Activated T-helper 1 cell treated with anti-CD3 and anti-CD28 coated beads, Interleukin-12 subunit alpha, Interleukin-12 subunit beta, Interleukin-2, Interleukin-4 antibody, amounts not matched to agents 30 ng/mL and 10 ng/mL and 1 ng/mL, durations not matched to agents 14 hours and 24 hours and 36 hours (primary cell): ENCODE measurements around the gene SMYD3. TPM values are rescaled to one million over a fixed set of nuclear protein-coding genes. Genes with fewer than 3 reads are reported as not detected.
A peak's percentile ranks its signal among the peaks of the same experiment; 100 is the strongest.

Experiments
- DNase-seq: peaks from one replicate; pipeline ENCODE4 v3.0.0; 2021; ENCODE audit warnings: low spot score
- H3K27ac Mint-ChIP-seq: one replicate; pipeline ENCODE4 v1.8.0; 2021; ENCODE audit warnings: mild to moderate bottlenecking, mixed read lengths
- H3K27me3 Mint-ChIP-seq: one replicate; pipeline ENCODE4 v1.8.0; 2022; ENCODE audit warnings: mild to moderate bottlenecking, moderate library complexity, mixed read lengths; ENCODE audit not compliant: insufficient read depth
- H3K36me3 Mint-ChIP-seq: one replicate; pipeline ENCODE4 v1.8.0; 2021; ENCODE audit warnings: low read depth, mixed read lengths
- H3K4me1 Mint-ChIP-seq: one replicate; pipeline ENCODE4 v1.8.0; 2021; ENCODE audit warnings: low read depth, mixed read lengths
- H3K4me3 Mint-ChIP-seq: one replicate; pipeline ENCODE4 v1.8.0; 2021; ENCODE audit warnings: mild to moderate bottlenecking, moderate library complexity, mixed read lengths
- H3K9me3 Mint-ChIP-seq: one replicate; pipeline ENCODE4 v1.8.0; 2021; ENCODE audit warnings: mixed read lengths
- intact Hi-C: fragments of 100-400 bp; cut with micrococcal nuclease; formaldehyde crosslinking; loops from one replicate; pipeline ENCODE4 v1.15.1; 2024
- total RNA-seq: library from RNA; stranded (reverse); gene quantifications from 2 replicates; pipeline ENCODE4 v1.2.3, GENCODE V29; 2022

Gene SMYD3
- total RNA-seq, 1 donor from 2014 or later, result 21.7 TPM

DNA sequence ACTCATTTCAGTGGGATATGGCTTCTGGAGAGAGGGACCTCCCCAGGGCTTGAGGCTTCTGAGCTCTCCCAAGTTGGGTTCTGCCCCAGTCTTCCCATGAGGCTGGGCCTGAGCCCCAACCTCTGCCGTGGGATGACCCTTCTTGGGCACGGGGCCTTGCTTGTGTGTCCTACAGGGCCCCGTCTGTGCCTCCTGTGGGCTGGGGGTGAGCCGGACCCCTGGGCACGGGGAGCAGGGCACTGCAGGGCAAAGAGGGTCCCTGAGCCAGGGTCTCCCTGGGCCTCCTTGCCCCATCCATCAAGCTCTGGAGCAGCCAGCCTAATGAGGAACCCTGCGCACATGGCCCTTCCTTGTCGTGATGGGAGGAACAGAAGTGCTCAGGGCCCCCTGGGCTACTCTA is 5.2 kb upstream of the SMYD3 start:
- no peak overlapping the region for H3K4me3 Mint-ChIP-seq
- H3K27me3 Mint-ChIP-seq, result no peaks in the 10 kb centered on the region
- peaks cover 24% of the 10 kb centered on the region for H3K9me3 Mint-ChIP-seq
- no peak for DNase-seq
- no peak overlapping the region for H3K27ac Mint-ChIP-seq
- H3K36me3 Mint-ChIP-seq, result no peaks in the 10 kb centered on the region
- H3K4me1 Mint-ChIP-seq, result peaks cover 7% of the 10 kb centered on the region
- intact Hi-C loops, result no loop called here

DNA sequence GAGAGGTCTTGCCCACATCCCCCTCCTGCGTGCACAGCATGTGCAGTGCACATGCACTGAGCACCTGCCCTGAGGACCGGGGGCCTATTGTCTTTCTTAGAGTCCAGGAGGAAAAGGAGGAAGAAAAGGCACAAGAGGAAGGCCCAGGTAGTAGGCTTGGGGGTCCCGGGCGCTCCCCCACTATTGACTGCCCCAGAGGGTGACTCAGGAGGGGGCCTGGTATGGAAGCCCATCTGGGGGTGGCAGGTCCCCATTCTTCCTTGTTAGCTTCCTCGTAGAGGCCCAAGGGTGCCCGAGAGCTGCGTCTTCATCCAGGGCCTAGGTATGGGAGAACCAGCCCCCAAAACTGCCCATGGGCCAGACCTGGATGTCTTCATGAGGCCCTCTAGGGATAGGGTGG is 4.1 kb upstream of the SMYD3 start:
- peaks cover 12% of the 10 kb centered on the region for H3K4me1 Mint-ChIP-seq
- intact Hi-C loops, result no loop called here
- no peaks in the 10 kb centered on the region for H3K27me3 Mint-ChIP-seq
- no peak overlapping the region for H3K4me3 Mint-ChIP-seq
- H3K9me3 Mint-ChIP-seq, result peaks cover 20% of the 10 kb centered on the region
- H3K27ac Mint-ChIP-seq, result no peak overlapping the region
- no peak for DNase-seq
- H3K36me3 Mint-ChIP-seq, result peaks cover 1% of the 10 kb centered on the region

DNA sequence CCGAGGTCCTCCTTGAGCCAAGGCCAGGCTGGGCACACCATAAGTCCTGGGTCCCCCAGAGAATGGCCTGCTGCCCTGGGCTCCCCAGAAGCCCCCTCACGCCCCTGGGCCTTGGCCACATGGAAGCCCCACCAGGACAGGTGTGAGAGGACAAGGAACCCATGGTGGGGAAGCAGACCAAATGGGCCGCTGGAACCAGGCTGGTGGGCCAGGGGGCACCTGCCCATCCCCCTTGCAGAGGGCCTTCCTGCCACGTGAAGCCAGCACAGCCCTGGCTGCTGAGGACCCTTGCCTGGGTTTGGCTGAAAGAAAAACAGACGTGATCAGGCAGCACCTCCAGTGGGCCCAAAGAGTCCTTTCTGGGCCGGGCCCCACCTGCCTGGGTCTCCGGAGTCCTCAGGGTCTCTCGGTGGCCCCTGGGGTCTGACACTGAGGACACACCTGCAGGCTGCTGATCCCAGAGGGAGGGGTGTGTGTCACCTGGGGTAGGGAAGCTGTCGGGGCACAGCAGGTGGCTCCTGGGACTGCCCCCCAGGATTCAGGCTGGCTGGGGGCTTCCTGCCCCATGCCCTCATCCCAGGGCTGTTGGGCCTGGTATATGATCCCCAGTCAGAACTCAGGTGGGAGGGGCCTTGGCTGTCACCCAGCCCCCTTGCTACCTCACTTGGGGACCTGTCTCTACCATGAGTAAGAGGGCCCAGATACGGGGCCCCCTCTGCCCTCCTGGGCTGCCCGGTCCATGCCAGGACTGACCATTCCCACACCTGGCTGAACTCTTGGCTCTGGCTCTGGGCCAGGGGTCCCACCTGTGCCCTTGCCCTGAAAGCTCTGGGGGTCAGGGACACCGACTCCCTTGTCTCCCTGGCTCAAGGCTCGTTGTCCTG is 3.3 kb upstream of the SMYD3 start:
- intact Hi-C loops, result no loop called here
- Mint-ChIP-seq H3K9me3 (peaks cover 15% of the 10 kb centered on the region), H3K36me3 (peaks cover 5% of the 10 kb centered on the region), H3K4me1 (peaks cover 20% of the 10 kb centered on the region), H3K27ac (no peak overlapping the region), H3K4me3 (no peak overlapping the region), H3K27me3 (no peaks in the 10 kb centered on the region)
- no peak for DNase-seq

DNA sequence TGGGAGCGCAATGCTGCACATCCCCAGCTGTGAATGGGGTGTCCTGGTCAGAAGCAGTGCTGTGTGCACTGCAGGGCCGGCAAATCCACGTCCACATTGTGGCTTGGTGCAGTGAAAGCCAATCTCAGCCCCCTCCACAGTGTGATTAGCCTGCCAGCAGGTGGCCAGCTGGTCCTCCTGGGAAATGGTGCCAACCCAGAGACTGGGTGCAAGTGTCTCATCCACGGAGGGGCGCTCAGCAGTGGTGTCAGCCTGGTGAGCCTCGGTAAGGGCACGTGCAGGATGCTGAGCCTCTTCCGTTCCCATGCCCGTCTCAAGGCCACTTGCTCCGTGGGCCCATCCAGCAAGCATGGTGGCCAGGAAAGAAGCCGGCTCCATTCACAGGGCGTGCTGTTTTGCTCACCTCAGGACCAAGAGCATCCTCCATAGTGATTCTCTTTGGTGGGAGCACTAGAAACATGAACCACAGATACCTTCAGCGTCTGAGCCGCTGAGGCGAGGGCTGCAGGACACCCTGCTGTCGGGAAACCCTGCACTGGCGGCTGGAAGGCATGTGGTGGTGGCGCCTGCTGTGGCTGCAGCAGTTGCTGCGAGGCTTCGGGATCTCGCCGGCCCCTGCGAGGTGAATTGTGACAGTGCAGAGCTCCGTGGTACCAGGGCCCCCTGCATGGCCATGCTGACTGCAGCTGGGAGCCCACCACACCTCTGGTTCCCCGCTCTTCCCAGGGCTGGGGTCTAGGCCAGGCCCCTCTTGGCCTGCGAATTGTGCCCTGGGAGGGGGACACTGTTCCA is 2.0 kb upstream of the SMYD3 start:
- DNase-seq, result no peak
- Mint-ChIP-seq H3K27ac (no peak overlapping the region), H3K4me1 (peaks cover 26% of the 10 kb centered on the region), H3K4me3 (peak overlapping the region; percentile 97), H3K36me3 (peaks cover 5% of the 10 kb centered on the region), H3K9me3 (peaks cover 4% of the 10 kb centered on the region), H3K27me3 (no peaks in the 10 kb centered on the region)
- intact Hi-C loops, result loop anchor here (10.0 kb wide), 1 partner anchor 216 kb away; the partner anchor contains the start of gene SCCPDH

DNA sequence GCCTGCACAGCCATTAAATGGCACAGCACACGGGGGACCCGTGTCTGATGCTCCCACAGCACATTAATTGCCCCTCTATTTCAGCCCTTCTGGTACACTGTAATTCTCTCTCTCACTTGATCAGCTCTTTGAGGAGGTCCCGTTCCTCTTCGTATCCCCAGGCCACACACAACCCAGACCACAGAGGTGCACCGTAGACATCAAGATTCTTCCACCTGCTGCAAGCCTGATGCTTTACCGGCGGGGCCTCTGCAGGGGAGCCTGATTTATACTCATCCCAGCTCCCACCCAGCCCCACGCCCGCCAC is 759 bp downstream of the SMYD3 start:
- Mint-ChIP-seq H3K27me3 (no peaks in the 10 kb centered on the region), H3K4me3 (peak overlapping the region; percentile 97), H3K27ac (peak overlapping the region; percentile 76), H3K4me1 (peaks cover 26% of the 10 kb centered on the region), H3K9me3 (no peaks in the 10 kb centered on the region), H3K36me3 (peaks cover 10% of the 10 kb centered on the region)
- intact Hi-C loops, result loop anchor here (2.0 to 10.0 kb wide), 2 partner anchors 218 to 426 kb away; partner anchors contain the start of gene SCCPDH
- DNase-seq, result no peak

DNA sequence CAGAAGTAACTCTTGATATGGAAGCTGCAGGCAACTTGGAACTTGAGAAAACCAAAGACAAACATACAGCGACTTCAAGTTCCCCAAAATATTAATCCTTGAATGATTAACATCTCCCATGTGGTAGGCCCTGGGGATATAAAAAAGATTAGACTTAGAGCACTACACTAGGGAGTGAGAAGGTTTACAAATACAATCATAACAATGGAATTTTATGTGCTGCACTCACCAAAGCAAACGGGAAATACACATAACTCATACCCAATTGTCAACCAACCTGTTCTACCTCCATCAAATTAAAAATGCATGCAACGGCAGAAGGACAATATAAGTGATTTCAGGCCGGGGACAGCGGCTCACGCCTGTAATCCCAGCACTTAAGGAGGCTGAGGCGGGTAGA is 3.7 kb downstream of the SMYD3 start:
- Mint-ChIP-seq H3K9me3 (no peaks in the 10 kb centered on the region), H3K36me3 (peaks cover 11% of the 10 kb centered on the region), H3K4me3 (no peak overlapping the region), H3K27ac (no peak overlapping the region), H3K27me3 (no peaks in the 10 kb centered on the region), H3K4me1 (peaks cover 26% of the 10 kb centered on the region)
- intact Hi-C loops, result loop anchor here (10.0 kb wide), 1 partner anchor 221 kb away; the partner anchor contains the start of gene SCCPDH
- DNase-seq, result no peak

DNA sequence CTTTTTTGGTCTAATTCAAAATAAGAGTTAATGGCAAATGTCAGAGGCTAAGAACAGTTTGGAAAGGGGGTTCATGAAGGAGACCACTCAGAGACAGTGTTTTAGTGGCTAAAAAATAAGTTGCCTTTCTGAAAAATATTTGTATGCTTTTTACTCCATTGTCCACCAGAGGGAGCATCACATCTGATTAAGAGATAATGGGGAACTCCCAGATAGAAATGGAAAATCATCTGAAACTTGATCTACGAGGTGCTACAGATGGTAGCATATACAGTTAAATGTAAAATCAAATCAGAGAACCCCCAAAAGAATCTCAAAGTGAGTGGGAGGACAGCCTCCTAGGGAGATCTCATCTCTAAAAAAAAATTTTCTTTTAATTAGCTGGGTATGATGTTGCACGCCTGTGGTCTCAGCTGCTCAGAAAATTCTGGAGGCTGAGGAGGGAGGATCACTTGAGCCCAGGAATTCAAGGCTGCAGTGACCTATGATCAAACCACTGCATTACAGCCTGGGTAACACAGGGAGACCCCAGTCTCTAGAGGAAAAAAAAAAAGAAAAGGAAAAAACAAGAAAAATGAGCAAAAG is 9.7 kb downstream of the SMYD3 start:
- Mint-ChIP-seq H3K27ac (peak overlapping the region; percentile 26), H3K27me3 (no peaks in the 10 kb centered on the region), H3K4me1 (peaks cover 11% of the 10 kb centered on the region), H3K9me3 (no peaks in the 10 kb centered on the region), H3K36me3 (peaks cover 7% of the 10 kb centered on the region), H3K4me3 (no peak overlapping the region)
- intact Hi-C loops, result loop anchor here (1.0 kb wide), 5 partner anchors 10 to 257 kb away; partner anchors contain the start of genes CNST, SMYD3 and TFB2M
- no peak for DNase-seq

DNA sequence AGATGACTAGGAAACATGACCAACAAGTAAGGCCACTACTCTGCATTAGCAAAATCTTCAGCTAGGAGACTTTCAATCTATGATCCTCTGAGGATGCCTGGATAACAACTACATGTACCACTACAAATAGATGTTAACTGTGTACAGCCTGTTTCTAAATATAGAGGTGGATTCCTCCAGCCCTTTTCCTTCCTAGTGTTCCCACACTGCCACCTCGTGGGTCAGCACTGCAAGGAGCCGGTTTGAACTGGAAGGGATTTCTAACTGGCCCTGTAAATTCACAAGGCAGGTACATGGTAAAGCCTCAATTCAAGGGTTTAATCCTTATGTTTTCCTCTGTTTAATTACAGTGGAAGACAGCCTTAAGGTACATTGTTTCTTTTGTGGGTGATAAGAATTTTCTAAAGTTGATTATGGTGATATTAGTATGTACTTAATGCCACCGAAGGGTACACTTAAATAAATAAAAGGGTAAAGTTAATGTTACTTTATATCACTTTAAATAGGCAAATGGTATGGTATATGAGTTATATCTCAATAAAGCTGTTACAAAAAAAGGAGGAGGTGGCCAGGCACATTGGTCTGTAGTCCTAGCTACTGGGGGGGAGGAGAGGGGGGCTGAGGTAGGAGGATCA is 14.4 kb downstream of the SMYD3 start:
- intact Hi-C loops, result loop anchor here (1.0 kb wide), 2 partner anchors 480 to 1336 kb away; no protein-coding TSS in a partner anchor
- Mint-ChIP-seq H3K4me3 (no peak overlapping the region), H3K27ac (no peak overlapping the region), H3K4me1 (peaks cover 6% of the 10 kb centered on the region), H3K9me3 (no peaks in the 10 kb centered on the region), H3K36me3 (peaks cover 2% of the 10 kb centered on the region), H3K27me3 (no peaks in the 10 kb centered on the region)
- DNase-seq, result no peak

DNA sequence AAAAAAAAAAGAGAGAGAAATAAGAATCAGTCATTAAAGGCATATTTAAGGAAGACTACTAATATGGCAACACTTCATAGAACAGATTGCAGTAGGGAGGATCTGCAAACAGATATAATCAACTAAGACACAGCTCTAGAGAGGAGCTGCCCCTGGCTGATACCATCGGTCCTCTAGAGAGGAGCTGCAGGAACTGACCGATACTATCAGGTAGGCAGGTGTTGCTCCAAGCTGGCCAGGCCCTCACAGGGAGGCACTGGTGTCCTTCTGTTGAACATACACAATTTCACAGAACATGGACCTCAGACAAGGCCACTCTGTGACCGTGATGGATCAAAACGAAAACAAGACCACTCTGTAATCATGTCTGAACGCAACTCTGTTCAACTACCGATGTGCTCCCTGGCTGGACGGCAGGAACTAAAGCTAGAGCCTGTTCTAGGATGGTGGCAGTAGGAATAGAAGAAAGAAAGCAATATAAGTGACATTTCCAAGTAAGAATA is 15.5 kb downstream of the SMYD3 start:
- H3K4me1 Mint-ChIP-seq, result no peaks in the 10 kb centered on the region
- no peaks in the 10 kb centered on the region for H3K9me3 Mint-ChIP-seq
- H3K36me3 Mint-ChIP-seq, result no peaks in the 10 kb centered on the region
- H3K4me3 Mint-ChIP-seq, result no peak overlapping the region
- DNase-seq, result no peak
- no peaks in the 10 kb centered on the region for H3K27me3 Mint-ChIP-seq
- no peak overlapping the region for H3K27ac Mint-ChIP-seq
- intact Hi-C loops, result loop anchor here (1.0 kb wide), 2 partner anchors 479 to 1335 kb away; no protein-coding TSS in a partner anchor

DNA sequence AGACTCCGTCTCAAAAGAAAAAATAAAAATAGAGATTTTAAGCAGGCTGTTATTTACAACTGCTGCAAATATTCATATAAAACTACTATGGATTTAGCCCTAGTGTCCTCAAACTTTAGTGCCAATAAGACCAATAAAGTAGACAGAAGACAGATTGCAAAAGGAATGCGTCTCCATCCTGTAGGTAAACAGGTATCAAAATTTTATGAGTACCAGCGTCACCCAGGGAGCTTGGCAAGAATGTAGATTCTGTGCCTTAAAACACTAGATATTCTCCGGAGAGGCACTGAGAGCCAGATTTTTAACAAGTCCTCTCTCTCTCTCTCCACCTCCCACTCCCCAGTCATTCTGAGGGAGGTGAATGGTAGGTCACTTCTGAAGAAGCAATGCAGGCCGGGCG is 18.4 kb downstream of the SMYD3 start:
- peaks cover 5% of the 10 kb centered on the region for H3K4me1 Mint-ChIP-seq

DNA sequence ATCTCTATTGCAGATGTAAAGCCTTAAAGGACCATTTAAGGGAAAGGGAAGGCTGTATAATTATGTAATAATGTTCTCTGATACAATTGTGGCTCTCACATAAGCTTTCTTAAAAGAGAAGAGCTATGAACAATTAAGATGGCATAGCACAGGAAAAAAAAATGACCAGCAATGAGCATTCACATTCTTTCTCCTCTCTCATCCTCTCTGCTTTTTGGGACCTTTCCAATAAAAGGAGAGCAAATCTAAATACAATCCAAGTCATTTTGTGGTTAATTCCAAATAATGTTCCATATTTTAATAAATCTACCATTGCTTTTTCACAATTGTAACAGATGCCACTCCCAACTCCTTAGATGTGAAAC is 23.5 kb downstream of the SMYD3 start:
- no peak for DNase-seq
- H3K27ac Mint-ChIP-seq, result no peak overlapping the region
- peaks cover 2% of the 10 kb centered on the region for H3K36me3 Mint-ChIP-seq
- intact Hi-C loops, result no loop called here
- no peaks in the 10 kb centered on the region for H3K9me3 Mint-ChIP-seq
- no peaks in the 10 kb centered on the region for H3K27me3 Mint-ChIP-seq
- no peak overlapping the region for H3K4me3 Mint-ChIP-seq
- peaks cover 16% of the 10 kb centered on the region for H3K4me1 Mint-ChIP-seq

More for the DNA sequence above, 18.4 kb downstream of the SMYD3 start:
- intact Hi-C loops, result no loop called here
- Mint-ChIP-seq H3K9me3 (no peaks in the 10 kb centered on the region), H3K27me3 (no peaks in the 10 kb centered on the region), H3K27ac (no peak overlapping the region), H3K36me3 (no peaks in the 10 kb centered on the region), H3K4me3 (no peak overlapping the region)
- DNase-seq, result no peak

DNA sequence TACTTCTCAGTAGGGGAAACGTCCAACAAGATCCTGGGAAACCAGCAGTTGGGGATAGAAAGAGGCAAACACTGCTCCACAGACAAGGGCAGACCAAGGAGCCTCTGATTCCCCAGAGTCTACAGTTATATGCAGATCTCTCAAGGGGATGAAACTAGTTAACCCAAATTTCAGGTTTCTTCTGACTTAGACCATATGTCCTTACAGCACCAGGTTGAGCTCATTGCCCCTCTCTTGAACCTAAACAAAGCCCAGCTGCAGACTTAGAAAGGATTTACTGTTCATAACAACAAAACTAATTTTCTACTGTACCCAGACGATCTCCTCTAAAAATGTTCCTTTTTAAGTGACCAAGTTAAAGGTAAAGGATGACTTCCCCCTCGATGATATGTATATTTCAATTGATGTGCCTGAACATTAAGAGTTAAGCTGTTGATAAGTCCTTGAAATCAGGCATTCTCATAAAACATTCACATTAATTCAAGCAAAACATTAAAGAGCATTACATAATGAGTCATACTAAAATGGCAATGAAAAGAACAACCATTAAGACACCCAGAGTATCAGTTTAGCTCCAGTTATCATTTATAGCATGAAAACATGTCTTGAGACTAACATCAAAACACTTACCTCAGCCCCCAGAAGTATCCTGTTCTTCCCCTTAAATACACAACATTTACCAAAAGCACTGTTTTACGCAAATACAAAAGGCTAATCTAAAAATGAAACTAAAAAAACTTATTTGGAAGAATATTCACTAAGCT is 24.1 kb downstream of the SMYD3 start:
- H3K9me3 Mint-ChIP-seq, result no peaks in the 10 kb centered on the region
- no peak overlapping the region for H3K4me3 Mint-ChIP-seq
- intact Hi-C loops, result no loop called here
- DNase-seq, result no peak
- peaks cover 16% of the 10 kb centered on the region for H3K4me1 Mint-ChIP-seq
- no peaks in the 10 kb centered on the region for H3K27me3 Mint-ChIP-seq
- H3K36me3 Mint-ChIP-seq, result peaks cover 2% of the 10 kb centered on the region
- H3K27ac Mint-ChIP-seq, result no peak overlapping the region
